ENCODE measurements around the gene GTF2I. TPM values are rescaled to one million over a fixed set of nuclear protein-coding genes. Genes with fewer than 3 reads are reported as not detected.
"Not testable (repeated sequence)": the region's sequence is repeated elsewhere in the genome, so short reads cannot be mapped to it uniquely, and the experiment has no call there.

GTF2I gene
- polyA plus RNA-seq, 2 of the 4 experiments (the other 2 are of a cell fraction) = 107 to 144 TPM

DNA sequence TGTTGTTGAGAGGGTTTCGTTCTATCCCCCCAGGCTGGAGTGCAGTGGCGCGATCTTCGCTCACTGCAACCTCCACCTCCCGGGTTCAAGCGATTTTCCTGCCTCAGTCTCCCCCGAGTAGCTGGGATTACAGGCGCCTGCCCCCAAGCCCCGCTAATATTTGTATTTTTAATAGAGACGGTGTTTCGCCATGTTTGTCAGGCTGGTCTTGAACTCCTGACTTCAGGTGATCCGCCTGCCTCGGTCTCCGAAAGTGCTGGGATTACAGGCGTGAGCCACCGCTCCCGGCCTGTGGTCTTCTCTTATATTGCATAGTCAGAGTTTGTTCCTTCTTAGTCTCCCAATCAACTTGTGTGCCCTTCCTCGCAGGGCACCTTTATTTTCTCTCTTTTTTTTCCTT lies 2.7 kb downstream of the GTF2I start:
- not testable (repeated sequence) for FAIRE-seq; H3K9me3 ChIP-seq; DNase-seq (ENCODE audit: low read depth in 1 of 2, low spot score in 1 of 2); ATAC-seq
- peak overlapping the region; percentile 83 for H3K4me2 ChIP-seq
- ChIA-PET POLR2A (interaction anchor here (1.4 kb wide), 1 partner anchor 32 kb away, joined by 5 read pairs; no protein-coding TSS in a partner anchor), CTCF (interaction anchor here (0.6 to 1.3 kb wide), 2 partner anchors 9 to 384 kb away, joined by 3 to 4 read pairs; no protein-coding TSS in a partner anchor)
- H3K27ac ChIP-seq = peak overlapping the region; percentile 98 to 99
- H3K4me1 ChIP-seq = peaks cover 59% of the 10 kb centered on the region
- H3K4me3 ChIP-seq = peak overlapping the region; percentile 27; the same call in 2 of the 3 replicates
- 70% methylated on average over 18 of the region's 18 CpGs for WGBS (ENCODE audit: missing lambda C conversion rate)

DNA sequence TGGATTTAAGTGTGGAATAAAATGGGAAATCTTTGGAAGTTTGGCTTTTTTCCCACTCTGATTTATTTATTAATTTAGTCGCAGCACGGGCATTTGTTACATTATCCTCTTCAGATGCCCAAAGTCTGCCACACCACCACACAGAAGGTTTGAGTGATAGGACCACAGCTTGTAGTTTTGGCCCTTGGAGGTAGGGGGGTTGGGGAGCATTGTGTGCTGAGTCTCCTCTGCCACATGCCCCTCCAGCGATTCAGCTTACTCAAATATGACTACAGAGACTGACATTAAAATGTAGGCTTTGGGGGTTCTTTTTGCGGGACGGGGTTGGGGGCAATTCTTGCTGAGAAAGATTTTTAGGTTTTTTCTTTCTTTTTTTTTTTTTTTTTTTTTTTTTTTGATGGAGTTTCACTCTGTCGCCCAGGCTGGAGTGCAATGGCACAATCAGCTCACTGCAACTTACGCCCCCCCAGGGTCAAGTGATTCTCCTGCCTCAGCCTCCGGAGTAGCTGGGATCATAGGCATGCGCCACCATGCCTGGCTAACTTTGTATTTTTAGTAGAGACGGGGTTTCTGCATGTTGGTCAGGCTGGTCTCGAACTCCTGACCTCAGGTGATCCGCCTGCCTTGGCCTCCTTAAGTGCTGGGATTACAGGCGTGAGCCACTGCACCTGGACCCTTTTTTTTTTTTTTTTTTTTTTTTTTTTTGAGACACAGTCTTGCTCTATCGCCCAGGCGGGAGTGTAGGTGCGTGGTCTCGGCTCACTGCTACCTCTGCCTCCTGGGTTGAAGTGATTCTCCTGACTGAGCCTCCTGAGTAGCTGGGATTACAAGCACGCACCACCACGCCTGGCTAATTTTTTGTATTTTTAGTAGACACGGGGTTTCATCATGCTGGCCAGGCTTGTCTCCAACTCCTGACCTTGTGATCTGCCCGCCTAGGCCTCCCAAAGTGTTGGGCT lies 4.6 kb downstream of the GTF2I start:
- H3K9me3 ChIP-seq, POLR2A ChIA-PET, H3K4me3 ChIP-seq, ATAC-seq, FAIRE-seq: not testable (repeated sequence)
- DNase-seq (ENCODE audit: low read depth in 1 of 2, low spot score in 1 of 2) = peak in 1 of 2 experiments; percentile 56
- H3K4me2 ChIP-seq = peak overlapping the region; percentile 83
- 79% methylated on average over 21 of the region's 21 CpGs for WGBS (ENCODE audit: missing lambda C conversion rate)
- H3K4me1 ChIP-seq = peaks cover 49% of the 10 kb centered on the region
- CTCF ChIA-PET = interaction anchor here (0.6 kb wide), 1 partner anchor 17 kb away, joined by 3 read pairs; no protein-coding TSS in a partner anchor
- H3K27ac ChIP-seq = peak overlapping the region; percentile 98 to 99; a peak in 5 of 6 replicates

DNA sequence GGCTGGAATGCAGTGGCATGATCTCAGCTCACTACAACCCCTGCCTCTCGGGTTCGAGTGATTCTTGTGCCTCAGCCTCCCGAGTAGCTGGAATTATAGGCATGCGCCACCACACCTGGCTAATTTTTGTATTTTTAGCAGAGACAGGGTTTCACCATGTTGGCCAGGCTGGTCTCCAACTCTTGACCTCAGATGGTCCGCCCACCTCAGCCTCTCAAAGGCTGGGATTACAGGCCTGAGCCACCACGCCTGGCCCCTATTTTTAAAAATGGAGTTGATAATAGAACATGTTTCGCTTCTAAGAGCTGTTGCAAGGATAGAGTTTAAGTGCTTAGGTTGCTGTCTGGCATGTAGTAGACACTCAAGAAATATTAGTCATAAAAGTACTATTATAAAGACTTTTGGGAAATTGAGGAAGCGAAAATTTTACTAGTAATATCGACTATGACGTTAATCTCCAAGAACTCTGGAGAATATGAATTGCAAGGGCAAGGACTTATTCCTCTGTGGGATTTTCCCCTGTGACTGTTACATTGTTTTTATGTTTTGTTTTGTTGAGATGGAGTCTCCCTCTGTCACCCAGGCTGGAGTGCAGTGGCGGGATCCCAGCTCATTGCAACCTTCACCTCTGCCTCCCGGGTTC lies 7.9 kb downstream of the GTF2I start:
- CTCF ChIA-PET = no interaction called here

GRCh38 chr7:74667013-74667412 lies 9.5 kb downstream of the GTF2I start:
- POLR2A ChIA-PET; FAIRE-seq; H3K4me2 ChIP-seq; H3K27ac ChIP-seq; DNase-seq (ENCODE audit: low read depth in 1 of 2, low spot score in 1 of 2); H3K4me3 ChIP-seq; ATAC-seq; H3K9me3 ChIP-seq: not testable (repeated sequence)
- CTCF ChIA-PET = interaction anchor here (0.6 kb wide), 1 partner anchor 1711 kb away, joined by 3 read pairs; no protein-coding TSS in a partner anchor
- WGBS (ENCODE audit: missing lambda C conversion rate) = 92% methylated on average over 7 of the region's 7 CpGs
- H3K4me1 ChIP-seq = peaks cover 23% of the 10 kb centered on the region

More for the DNA sequence above, 7.9 kb downstream of the GTF2I start:
- Histone ChIP-seq H3K4me3 (no peak overlapping the region), H3K4me1 (peaks cover 33% of the 10 kb centered on the region), H3K27ac (no peak overlapping the region), H3K9me3 (no peaks in the 10 kb centered on the region), H3K4me2 (no peak overlapping the region)
- ATAC-seq (no peak), FAIRE-seq (no peak), DNase-seq (ENCODE audit: low read depth in 1 of 2, low spot score in 1 of 2) (no peak)
- POLR2A ChIA-PET = no interaction called here
- 96% methylated on average over 12 of the region's 12 CpGs for WGBS (ENCODE audit: missing lambda C conversion rate)
- TF ChIP-seq MAFK (IDR thresholded peaks at IDR 0.05; ENCODE audit: partially characterized antibody) (no peak), PHF8 (IDR thresholded peaks at IDR 0.05; ENCODE audit: borderline replicate concordance, low read depth) (no peak), ATOH8 (CRISPR knock-in tag; IDR thresholded peaks at IDR 0.05; ENCODE audit: low read depth) (no peak), CHD2 (IDR thresholded peaks at IDR 0.05; ENCODE audit: low read length, partially characterized antibody) (no peak), FOSL2 (IDR thresholded peaks at IDR 0.05) (no peak), FOSL2 (CRISPR knock-in tag; IDR thresholded peaks at IDR 0.05) (no peak), EHMT2 (IDR thresholded peaks at IDR 0.05; ENCODE audit: low read depth) (no peak)
- TF ChIP-seq, protein P1, sequence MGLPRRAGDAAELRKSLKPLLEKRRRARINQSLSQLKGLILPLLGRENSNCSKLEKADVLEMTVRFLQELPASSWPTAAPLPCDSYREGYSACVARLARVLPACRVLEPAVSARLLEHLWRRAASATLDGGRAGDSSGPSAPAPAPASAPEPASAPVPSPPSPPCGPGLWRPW (IDR thresholded peaks at IDR 0.05) = no peak

- H3K4me2 ChIP-seq; FAIRE-seq; H3K9me3 ChIP-seq; ATAC-seq; H3K27ac ChIP-seq; POLR2A ChIA-PET; DNase-seq (ENCODE audit: low read depth in 1 of 2, low spot score in 1 of 2); H3K4me3 ChIP-seq: not testable (repeated sequence)
- WGBS (ENCODE audit: missing lambda C conversion rate) = 93% methylated on average over 5 of the region's 5 CpGs
- CTCF ChIA-PET = interaction anchor here (0.6 kb wide), 1 partner anchor 1711 kb away, joined by 3 read pairs; no protein-coding TSS in a partner anchor
- peaks cover 23% of the 10 kb centered on the region for H3K4me1 ChIP-seq
Measured at GRCh38 chr7:74667520-74667919, 10.0 kb downstream of the GTF2I start.

Measured in A549 (cell line).